ENCODE data around the gene CCNY.

DNA sequence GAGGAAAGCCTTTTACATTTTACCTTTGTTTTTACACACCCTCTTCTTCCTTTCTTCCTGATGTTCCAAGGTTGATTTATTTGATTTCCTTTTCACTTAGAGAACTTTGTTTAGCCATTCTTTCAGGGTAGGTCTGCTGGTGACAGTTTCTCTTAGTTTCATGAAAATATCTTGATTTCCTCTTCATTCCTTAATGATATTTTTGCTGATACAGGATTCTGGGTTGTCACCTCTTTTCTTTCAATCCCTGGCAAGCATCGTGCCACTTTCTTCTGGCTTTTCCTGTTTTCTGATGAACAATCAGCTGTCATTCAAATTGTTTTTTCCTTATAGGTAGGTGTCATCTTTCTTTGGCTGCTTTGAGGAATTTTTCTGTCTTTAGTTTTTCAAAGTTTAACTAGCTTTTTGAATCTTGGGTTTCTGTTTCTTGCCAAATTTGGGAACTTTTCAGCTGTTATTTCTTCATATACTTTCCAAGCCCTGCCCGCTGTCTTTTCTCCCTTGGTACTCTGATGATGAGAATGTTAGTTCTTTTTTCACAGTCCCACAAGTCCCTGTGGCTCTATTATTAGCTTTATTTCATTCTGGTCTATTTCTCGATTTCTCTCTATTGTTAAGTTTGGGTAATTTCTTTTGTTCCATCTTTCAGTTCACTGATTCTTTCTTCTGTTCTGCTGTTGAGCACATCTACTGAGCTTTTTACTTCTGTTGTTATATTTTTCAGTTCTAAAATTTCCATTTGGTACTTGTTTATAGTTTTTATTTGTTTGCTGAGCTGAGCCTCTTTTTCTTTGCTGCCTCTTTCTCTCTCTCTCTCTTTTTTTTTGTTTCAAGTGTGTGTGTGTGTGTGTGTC lies 102.6 kb downstream of the CCNY start:
- TF ChIP-seq EZH2 (IDR thresholded peaks at IDR 0.05) (no peak), POLR2AphosphoS5 (IDR thresholded peaks at IDR 0.05; ENCODE audit: borderline replicate concordance, low read depth, low read length) (no peak), FOXP2 (optimal IDR thresholded peaks at IDR 0.05; ENCODE audit: control extremely low read depth, extremely low read length, insufficient read depth) (no peak)
